ENCODE measurements around the gene ROS1.
"Not testable (repeated sequence)": the region's sequence is repeated elsewhere in the genome, so short reads cannot be mapped to it uniquely, and the experiment has no call there.

ROS1 gene

GRCh38 chr6:117375446-117375845 lies 50.3 kb downstream of the ROS1 start:
- DNase-seq: no peak

- DNase-seq: no peak
Observed at GRCh38 chr6:117373211-117373813, 52.4 kb downstream of the ROS1 start.

- not testable (repeated sequence) for DNase-seq
Observed at GRCh38 chr6:117372289-117372688, 53.5 kb downstream of the ROS1 start.

- DNase-seq: no peak
Observed at GRCh38 chr6:117371492-117371891, 54.2 kb downstream of the ROS1 start.

GRCh38 chr6:117359581-117359980 lies 66.2 kb downstream of the ROS1 start:
- DNase-seq: no peak

GRCh38 chr6:117354671-117355070 lies 71.1 kb downstream of the ROS1 start:
- no peak for DNase-seq

GRCh38 chr6:117352466-117353081 lies 73.2 kb downstream of the ROS1 start:
- no peak for DNase-seq

- no peak for DNase-seq
Observed at GRCh38 chr6:117351521-117351920, 74.2 kb downstream of the ROS1 start.

- DNase-seq: no peak
Observed at GRCh38 chr6:117346142-117346930, 79.4 kb downstream of the ROS1 start.

- DNase-seq: no peak
Observed at GRCh38 chr6:117345292-117345610, 80.5 kb downstream of the ROS1 start.

- DNase-seq: no peak
Observed at GRCh38 chr6:117344444-117345291, 81.1 kb downstream of the ROS1 start.

- no peak for DNase-seq
Observed at GRCh38 chr6:117338567-117338966, 87.2 kb downstream of the ROS1 start.

GRCh38 chr6:117329926-117330325 lies 95.8 kb downstream of the ROS1 start:
- peak; percentile 46 for DNase-seq

GRCh38 chr6:117328500-117328899 lies 97.2 kb downstream of the ROS1 start:
- no peak for DNase-seq

GRCh38 chr6:117328005-117328389 lies 97.7 kb downstream of the ROS1 start:
- no peak for DNase-seq

GRCh38 chr6:117327149-117328004 lies 98.4 kb downstream of the ROS1 start:
- DNase-seq: no peak

GRCh38 chr6:117326396-117326795 lies 99.3 kb downstream of the ROS1 start:
- DNase-seq: no peak

- DNase-seq: no peak
Observed at GRCh38 chr6:117317261-117317660, 108.5 kb downstream of the ROS1 start.

GRCh38 chr6:117311726-117312125 lies 114.0 kb downstream of the ROS1 start:
- DNase-seq: no peak

GRCh38 chr6:117311310-117311709 lies 114.4 kb downstream of the ROS1 start:
- no peak for DNase-seq

- no peak for DNase-seq
Observed at GRCh38 chr6:117309611-117310010, 116.1 kb downstream of the ROS1 start.

- no peak for DNase-seq
Observed at GRCh38 chr6:117309069-117309468, 116.7 kb downstream of the ROS1 start.
